ENCODE results near the gene TBCCD1. TPM values are rescaled to one million over a fixed set of nuclear protein-coding genes. Genes with fewer than 3 reads are reported as not detected.
A peak's percentile ranks its signal among the peaks of the same experiment; 100 is the strongest.
"Not testable (repeated sequence)": the region's sequence is repeated elsewhere in the genome, so short reads cannot be mapped to it uniquely, and the experiment has no call there.

TBCCD1 gene
- total RNA-seq, 1 experiment from 2014 or later: 38.7 TPM

GRCh38 chr3:186589856-186590579 lies 22.9 kb upstream of the TBCCD1 start:
- no peaks in the 10 kb centered on the region for H3K9me2 ChIP-seq (replicated peaks; ENCODE audit: insufficient read depth, low read length)
- H4K20me1 ChIP-seq (ENCODE audit: insufficient read depth, low read depth, low read length): 0 out of 2 replicates have a peak, but pooled peaks cover 2% of the 10 kb centered on the region
- DNase-seq: no peak
- H3K27ac ChIP-seq (ENCODE audit: low read length): no peak overlapping the region
- H3K36me3 ChIP-seq (ENCODE audit: insufficient read depth, low read length): peaks cover 12% of the 10 kb centered on the region
- no peaks in the 10 kb centered on the region for H3K9me3 ChIP-seq (ENCODE audit: low read length)
- H3K4me2 ChIP-seq (ENCODE audit: low read depth, low read length, poor library complexity, severe bottlenecking): no peak overlapping the region
- H3K79me2 ChIP-seq (ENCODE audit: low read length): no peaks in the 10 kb centered on the region
- no peak overlapping the region for H3K4me3 ChIP-seq (ENCODE audit: low read length)
- H3K9ac ChIP-seq (ENCODE audit: low read length): no peak overlapping the region
- no peak overlapping the region for H2AFZ ChIP-seq (ENCODE audit: low read length)
- no peaks in the 10 kb centered on the region; the same call in 1 of the 2 replicates for H3K4me1 ChIP-seq (ENCODE audit: low read length)
- H3K27me3 ChIP-seq (ENCODE audit: low read length): no peaks in the 10 kb centered on the region

- no peak overlapping the region for H3K4me2 ChIP-seq (ENCODE audit: low read depth, low read length, poor library complexity, severe bottlenecking)
- H3K27ac ChIP-seq (ENCODE audit: low read length): no peak overlapping the region
- H3K9me3 ChIP-seq (ENCODE audit: low read length): no peaks in the 10 kb centered on the region
- no peaks in the 10 kb centered on the region for H3K79me2 ChIP-seq (ENCODE audit: low read length)
- H3K4me1 ChIP-seq (ENCODE audit: low read length): no peaks in the 10 kb centered on the region
- peaks cover 21% of the 10 kb centered on the region for H3K36me3 ChIP-seq (ENCODE audit: insufficient read depth, low read length)
- peak; percentile 58 for DNase-seq
- H3K4me3 ChIP-seq (ENCODE audit: low read length): no peak overlapping the region
- no peaks in the 10 kb centered on the region for H3K9me2 ChIP-seq (replicated peaks; ENCODE audit: insufficient read depth, low read length)
- no peak overlapping the region for H2AFZ ChIP-seq (ENCODE audit: low read length)
- H3K27me3 ChIP-seq (ENCODE audit: low read length): no peaks in the 10 kb centered on the region
- H4K20me1 ChIP-seq (ENCODE audit: insufficient read depth, low read depth, low read length): 0 out of 2 replicates have a peak, but pooled peaks cover 2% of the 10 kb centered on the region
- H3K9ac ChIP-seq (ENCODE audit: low read length): no peak overlapping the region
These were observed 22.0 kb upstream of the TBCCD1 start for GRCh38 chr3:186589121-186589520.

GRCh38 chr3:186588632-186589031 lies 21.5 kb upstream of the TBCCD1 start:
- no peaks in the 10 kb centered on the region for H3K9me3 ChIP-seq (ENCODE audit: low read length)
- H3K9ac ChIP-seq (ENCODE audit: low read length): no peak overlapping the region
- H4K20me1 ChIP-seq (ENCODE audit: insufficient read depth, low read depth, low read length): 0 out of 2 replicates have a peak, but pooled peaks cover 2% of the 10 kb centered on the region
- H3K4me1 ChIP-seq (ENCODE audit: low read length): no peaks in the 10 kb centered on the region
- H3K27ac ChIP-seq (ENCODE audit: low read length): no peak overlapping the region
- H2AFZ ChIP-seq (ENCODE audit: low read length): no peak overlapping the region
- H3K27me3 ChIP-seq (ENCODE audit: low read length): no peaks in the 10 kb centered on the region
- H3K4me3 ChIP-seq (ENCODE audit: low read length): no peak overlapping the region
- H3K36me3 ChIP-seq (ENCODE audit: insufficient read depth, low read length): peaks cover 26% of the 10 kb centered on the region
- H3K79me2 ChIP-seq (ENCODE audit: low read length): no peaks in the 10 kb centered on the region
- no peaks in the 10 kb centered on the region for H3K9me2 ChIP-seq (replicated peaks; ENCODE audit: insufficient read depth, low read length)
- H3K4me2 ChIP-seq (ENCODE audit: low read depth, low read length, poor library complexity, severe bottlenecking): no peak overlapping the region
- DNase-seq: no peak

DNA sequence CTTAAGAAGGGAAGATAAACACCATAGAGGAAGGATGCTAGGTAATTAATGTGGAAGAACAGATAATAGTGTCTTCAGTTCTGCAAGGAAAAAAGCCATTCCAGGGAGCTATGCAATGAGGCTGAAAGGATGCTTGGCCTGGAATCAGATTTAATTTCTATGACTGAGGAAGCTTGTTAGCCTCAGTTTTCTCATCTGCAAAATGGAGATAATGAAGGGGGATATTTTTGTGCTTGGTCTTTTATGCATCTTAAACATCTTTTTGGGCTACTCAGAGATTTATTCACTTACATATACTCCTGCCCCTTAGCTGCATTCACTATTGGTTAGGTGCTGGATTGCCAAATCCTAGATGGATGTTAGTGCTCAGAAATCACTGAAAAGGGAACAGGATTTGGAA lies 20.0 kb upstream of the TBCCD1 start:
- no peak overlapping the region for H3K9ac ChIP-seq (ENCODE audit: low read length)
- no peaks in the 10 kb centered on the region for H3K9me2 ChIP-seq (replicated peaks; ENCODE audit: insufficient read depth, low read length)
- H3K4me2 ChIP-seq (ENCODE audit: low read depth, low read length, poor library complexity, severe bottlenecking): no peak overlapping the region
- H4K20me1 ChIP-seq (ENCODE audit: insufficient read depth, low read depth, low read length): 0 out of 2 replicates have a peak, but pooled peaks cover 2% of the 10 kb centered on the region
- no peak overlapping the region for H3K4me3 ChIP-seq (ENCODE audit: low read length)
- H3K9me3 ChIP-seq (ENCODE audit: low read length): no peaks in the 10 kb centered on the region
- no peak overlapping the region for H2AFZ ChIP-seq (ENCODE audit: low read length)
- H3K79me2 ChIP-seq (ENCODE audit: low read length): no peaks in the 10 kb centered on the region
- H3K27me3 ChIP-seq (ENCODE audit: low read length): no peaks in the 10 kb centered on the region
- no peaks in the 10 kb centered on the region for H3K4me1 ChIP-seq (ENCODE audit: low read length)
- no peak overlapping the region for H3K27ac ChIP-seq (ENCODE audit: low read length)
- no peak for DNase-seq
- H3K36me3 ChIP-seq (ENCODE audit: insufficient read depth, low read length): peaks cover 40% of the 10 kb centered on the region

DNA sequence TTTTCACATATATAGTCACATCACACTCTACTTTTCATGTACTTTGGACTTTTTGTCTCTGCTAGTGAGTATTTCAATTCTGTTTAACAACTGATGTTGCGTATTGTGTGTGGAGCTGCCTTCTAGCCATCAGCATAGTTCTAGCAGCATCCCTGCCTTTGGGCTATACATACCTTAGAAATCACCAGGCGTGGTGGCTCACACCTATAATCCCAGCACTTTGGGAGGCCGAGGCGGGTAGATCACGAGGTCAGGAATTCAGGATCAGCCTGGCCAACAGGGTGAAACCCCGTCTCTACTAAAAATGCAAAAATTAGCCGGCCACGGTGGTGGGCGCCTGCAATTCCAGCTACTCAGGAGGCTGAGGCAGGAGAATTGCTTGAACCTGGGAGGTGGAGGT lies 19.1 kb upstream of the TBCCD1 start:
- not testable (repeated sequence) for H2AFZ ChIP-seq (ENCODE audit: low read length); H3K4me1 ChIP-seq (ENCODE audit: low read length); H3K27ac ChIP-seq (ENCODE audit: low read length); H3K27me3 ChIP-seq (ENCODE audit: low read length); H3K79me2 ChIP-seq (ENCODE audit: low read length); H3K4me3 ChIP-seq (ENCODE audit: low read length); H3K9me2 ChIP-seq (replicated peaks; ENCODE audit: insufficient read depth, low read length); H3K4me2 ChIP-seq (ENCODE audit: low read depth, low read length, poor library complexity, severe bottlenecking); H3K9me3 ChIP-seq (ENCODE audit: low read length); H4K20me1 ChIP-seq (ENCODE audit: insufficient read depth, low read depth, low read length); H3K9ac ChIP-seq (ENCODE audit: low read length); DNase-seq
- H3K36me3 ChIP-seq (ENCODE audit: insufficient read depth, low read length): peaks cover 49% of the 10 kb centered on the region

- no peaks in the 10 kb centered on the region for H3K4me1 ChIP-seq (ENCODE audit: low read length)
- peaks cover 72% of the 10 kb centered on the region for H3K36me3 ChIP-seq (ENCODE audit: insufficient read depth, low read length)
- H3K79me2 ChIP-seq (ENCODE audit: low read length): peaks cover under 1% of the 10 kb centered on the region
- H3K9ac ChIP-seq (ENCODE audit: low read length): no peak overlapping the region
- 0 out of 2 replicates have a peak, but pooled peaks cover 2% of the 10 kb centered on the region for H4K20me1 ChIP-seq (ENCODE audit: insufficient read depth, low read depth, low read length)
- no peak overlapping the region for H3K4me3 ChIP-seq (ENCODE audit: low read length)
- H3K27ac ChIP-seq (ENCODE audit: low read length): no peak overlapping the region
- no peak overlapping the region for H3K4me2 ChIP-seq (ENCODE audit: low read depth, low read length, poor library complexity, severe bottlenecking)
- no peaks in the 10 kb centered on the region for H3K27me3 ChIP-seq (ENCODE audit: low read length)
- no peak for DNase-seq
- no peaks in the 10 kb centered on the region for H3K9me3 ChIP-seq (ENCODE audit: low read length)
- no peak overlapping the region for H2AFZ ChIP-seq (ENCODE audit: low read length)
- no peaks in the 10 kb centered on the region for H3K9me2 ChIP-seq (replicated peaks; ENCODE audit: insufficient read depth, low read length)
These were observed 16.7 kb upstream of the TBCCD1 start for GRCh38 chr3:186583831-186584230.

GRCh38 chr3:186582541-186582940 lies 15.4 kb upstream of the TBCCD1 start:
- Histone ChIP-seq H3K9me3 (ENCODE audit: low read length) (no peaks in the 10 kb centered on the region), H2AFZ (ENCODE audit: low read length) (no peak overlapping the region), H3K27me3 (ENCODE audit: low read length) (no peaks in the 10 kb centered on the region), H4K20me1 (ENCODE audit: insufficient read depth, low read depth, low read length) (0 out of 2 replicates have a peak, but pooled peaks cover 2% of the 10 kb centered on the region), H3K79me2 (ENCODE audit: low read length) (peaks cover 11% of the 10 kb centered on the region), H3K4me1 (ENCODE audit: low read length) (no peaks in the 10 kb centered on the region), H3K36me3 (ENCODE audit: insufficient read depth, low read length) (peaks cover 84% of the 10 kb centered on the region), H3K9me2 (replicated peaks; ENCODE audit: insufficient read depth, low read length) (no peaks in the 10 kb centered on the region), H3K4me2 (ENCODE audit: low read depth, low read length, poor library complexity, severe bottlenecking) (no peak overlapping the region), H3K27ac (ENCODE audit: low read length) (no peak overlapping the region), H3K9ac (ENCODE audit: low read length) (no peak overlapping the region), H3K4me3 (ENCODE audit: low read length) (no peak overlapping the region)
- DNase-seq: no peak

DNA sequence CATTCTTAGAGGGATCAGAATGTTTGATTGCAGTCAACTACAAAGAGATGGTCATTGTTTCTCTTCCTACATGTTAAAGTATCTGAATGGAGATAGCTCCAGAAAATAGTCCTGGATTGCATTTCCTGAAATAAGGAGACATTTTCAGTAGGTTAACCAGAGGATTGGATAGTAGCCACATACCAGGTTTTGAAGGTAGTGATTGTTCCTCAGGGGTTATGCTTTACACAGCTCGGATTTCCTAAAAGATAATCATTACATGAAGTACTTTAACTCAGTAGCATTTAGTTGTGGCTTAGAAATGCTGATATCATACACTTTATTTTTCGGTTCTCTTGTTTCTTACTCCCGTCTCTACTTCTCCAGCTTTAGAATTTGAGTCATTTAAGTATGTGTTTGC lies 13.6 kb upstream of the TBCCD1 start:
- Histone ChIP-seq H4K20me1 (ENCODE audit: insufficient read depth, low read depth, low read length) (no peaks in the 10 kb centered on the region), H3K79me2 (ENCODE audit: low read length) (peaks cover 27% of the 10 kb centered on the region), H3K27me3 (ENCODE audit: low read length) (no peaks in the 10 kb centered on the region), H3K4me2 (ENCODE audit: low read depth, low read length, poor library complexity, severe bottlenecking) (no peak overlapping the region), H3K9ac (ENCODE audit: low read length) (no peak overlapping the region), H3K4me1 (ENCODE audit: low read length) (no peaks in the 10 kb centered on the region), H3K4me3 (ENCODE audit: low read length) (no peak overlapping the region), H3K27ac (ENCODE audit: low read length) (no peak overlapping the region), H3K36me3 (ENCODE audit: insufficient read depth, low read length) (peaks cover 97% of the 10 kb centered on the region), H3K9me2 (replicated peaks; ENCODE audit: insufficient read depth, low read length) (no peaks in the 10 kb centered on the region), H2AFZ (ENCODE audit: low read length) (no peak overlapping the region), H3K9me3 (ENCODE audit: low read length) (no peaks in the 10 kb centered on the region)
- no peak for DNase-seq
